HTR-8/SVneo (cell line): ENCODE measurements around the gene GPR176.

ENCODE experiments used
- DNase-seq: peaks from one replicate; pipeline ENCODE4 v3.0.0; 2011; ENCODE audit warnings: low spot score, mixed read lengths; ENCODE audit not compliant: insufficient read length
- FAIRE-seq: peaks from 2 replicates; lab custom pipeline; 2011; peaks lifted over from hg19 to GRCh38; lab: Jason Lieb, UNC

The GPR176 gene

GRCh38 chr15:39919748-39920509 lies at the start of gene GPR176:
GPR176 (minus strand) TSS chr15:39920266; CDS start chr15:39920026, 240 bp downstream.
- DNase-seq, result peak; percentile 67
- FAIRE-seq, result peak; percentile 57

- no peak for FAIRE-seq
- DNase-seq, result no peak
Measured at GRCh38 chr15:39969002-39969394, 48.9 kb upstream of the GPR176 start.

- FAIRE-seq, result no peak
Measured at GRCh38 chr15:39968273-39969001, 48.4 kb upstream of the GPR176 start.

GRCh38 chr15:39966521-39966920 lies 46.5 kb upstream of the GPR176 start:
- DNase-seq (no peak), FAIRE-seq (no peak)

More at GRCh38 chr15:39968273-39969001, 48.4 kb upstream of the GPR176 start:
- DNase-seq, result no peak

GRCh38 chr15:39963786-39964185 lies 43.7 kb upstream of the GPR176 start:
- no peak for DNase-seq
- FAIRE-seq, result no peak

- FAIRE-seq (no peak), DNase-seq (no peak)
Measured at GRCh38 chr15:39961051-39961450, 41.0 kb upstream of the GPR176 start.

- FAIRE-seq (no peak), DNase-seq (no peak)
Measured at GRCh38 chr15:39960411-39960810, 40.3 kb upstream of the GPR176 start.

GRCh38 chr15:39959411-39959810 lies 39.3 kb upstream of the GPR176 start:
- no peak for DNase-seq
- FAIRE-seq, result no peak

- DNase-seq (no peak), FAIRE-seq (no peak)
Measured at GRCh38 chr15:39957481-39957880, 37.4 kb upstream of the GPR176 start.

- FAIRE-seq (no peak), DNase-seq (no peak)
Measured at GRCh38 chr15:39953521-39953920, 33.5 kb upstream of the GPR176 start.

- FAIRE-seq, result no peak
Measured at GRCh38 chr15:39951561-39951960, 31.5 kb upstream of the GPR176 start.

GRCh38 chr15:39948817-39949216 lies 28.8 kb upstream of the GPR176 start:
- DNase-seq (no peak), FAIRE-seq (no peak)

More at GRCh38 chr15:39951561-39951960, 31.5 kb upstream of the GPR176 start:
- no peak for DNase-seq

GRCh38 chr15:39947401-39948197 lies 27.5 kb upstream of the GPR176 start:
- FAIRE-seq (no peak), DNase-seq (no peak)

GRCh38 chr15:39946862-39947261 lies 26.8 kb upstream of the GPR176 start:
- DNase-seq, result no peak

GRCh38 chr15:39944726-39945125 lies 24.7 kb upstream of the GPR176 start:
- DNase-seq (no peak), FAIRE-seq (no peak)

More at GRCh38 chr15:39946862-39947261, 26.8 kb upstream of the GPR176 start:
- no peak for FAIRE-seq

GRCh38 chr15:39942753-39943150 lies 22.7 kb upstream of the GPR176 start:
- DNase-seq, result no peak
- FAIRE-seq, result no peak

GRCh38 chr15:39942101-39942752 lies 22.2 kb upstream of the GPR176 start:
- FAIRE-seq, result peak; percentile 9
- no peak for DNase-seq

GRCh38 chr15:39939487-39940452 lies 19.7 kb upstream of the GPR176 start:
- no peak for FAIRE-seq

GRCh38 chr15:39937696-39938095 lies 17.6 kb upstream of the GPR176 start:
- DNase-seq (no peak), FAIRE-seq (no peak)

More at GRCh38 chr15:39939487-39940452, 19.7 kb upstream of the GPR176 start:
- DNase-seq, result no peak
